GM19324 (cell line): ENCODE results near the gene WDR45B.

Experiments used
- ATAC-seq: cut with Tn5 transposase; IDR thresholded peaks from one replicate; pipeline ENCODE4 v1.9.1; 2021; ENCODE audit warnings: mild to moderate bottlenecking, moderate library complexity; ENCODE audit not compliant: unreplicated experiment, low FRiP score

WDR45B gene

DNA sequence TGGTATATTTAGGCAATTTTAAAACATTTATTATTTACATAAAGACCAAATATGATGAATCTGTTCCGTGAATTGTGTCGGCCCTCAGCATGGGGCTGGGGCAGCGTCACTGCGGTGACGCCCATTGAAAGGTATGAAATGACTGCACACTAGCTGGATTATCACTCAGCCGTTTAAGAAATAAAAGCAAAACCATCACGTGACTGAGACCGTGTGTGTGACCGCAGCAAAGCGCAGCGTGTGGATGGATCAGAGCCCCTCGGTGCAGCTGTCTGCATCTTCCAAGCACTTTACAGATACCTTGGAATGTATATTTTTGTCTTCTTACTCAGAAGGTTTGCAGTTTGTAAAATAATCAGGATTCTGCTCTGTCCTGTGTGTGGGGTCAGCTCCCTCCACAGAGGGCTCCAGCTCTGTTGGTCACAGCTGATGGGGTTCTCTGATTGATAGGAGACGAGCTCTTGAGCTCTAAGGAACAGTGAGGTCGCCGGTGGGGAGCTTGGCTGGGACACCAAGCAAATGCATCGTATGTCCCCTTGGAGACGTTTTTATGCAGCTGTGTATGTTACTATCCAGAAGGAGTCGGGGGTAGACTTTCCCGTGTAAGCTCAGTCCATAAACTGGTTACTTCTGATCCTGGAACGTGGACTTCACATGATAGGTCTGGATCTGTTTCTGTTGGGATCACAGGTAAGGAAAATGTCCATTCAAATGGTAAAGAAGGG lies 45.1 kb downstream of the WDR45B start:
- no peak for ATAC-seq

DNA sequence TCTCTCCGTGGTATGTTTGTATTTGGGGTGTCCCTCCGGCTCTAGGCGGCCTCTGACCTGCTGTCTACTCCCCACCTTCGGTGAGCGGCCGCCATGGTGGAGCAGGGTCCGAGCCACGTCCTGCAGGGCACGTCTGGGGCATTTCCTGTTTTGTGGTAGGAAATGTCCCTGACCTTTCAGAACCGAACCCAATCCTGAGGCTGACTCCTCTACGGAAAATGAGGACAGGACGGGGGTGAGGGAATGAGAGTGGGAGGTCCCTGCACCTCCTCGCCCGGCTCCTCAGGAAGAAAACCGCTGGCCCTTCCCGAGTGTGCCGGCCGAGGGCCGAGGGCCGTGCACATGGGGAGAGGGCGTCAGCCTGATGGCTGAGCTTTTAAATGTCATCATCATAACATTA lies 45.8 kb downstream of the WDR45B start:
- no peak for ATAC-seq

- ATAC-seq = no peak
Measured at GRCh38 chr17:82601447-82602000, 46.7 kb downstream of the WDR45B start.

- no peak for ATAC-seq
Measured at GRCh38 chr17:82600731-82601446, 47.4 kb downstream of the WDR45B start.

DNA sequence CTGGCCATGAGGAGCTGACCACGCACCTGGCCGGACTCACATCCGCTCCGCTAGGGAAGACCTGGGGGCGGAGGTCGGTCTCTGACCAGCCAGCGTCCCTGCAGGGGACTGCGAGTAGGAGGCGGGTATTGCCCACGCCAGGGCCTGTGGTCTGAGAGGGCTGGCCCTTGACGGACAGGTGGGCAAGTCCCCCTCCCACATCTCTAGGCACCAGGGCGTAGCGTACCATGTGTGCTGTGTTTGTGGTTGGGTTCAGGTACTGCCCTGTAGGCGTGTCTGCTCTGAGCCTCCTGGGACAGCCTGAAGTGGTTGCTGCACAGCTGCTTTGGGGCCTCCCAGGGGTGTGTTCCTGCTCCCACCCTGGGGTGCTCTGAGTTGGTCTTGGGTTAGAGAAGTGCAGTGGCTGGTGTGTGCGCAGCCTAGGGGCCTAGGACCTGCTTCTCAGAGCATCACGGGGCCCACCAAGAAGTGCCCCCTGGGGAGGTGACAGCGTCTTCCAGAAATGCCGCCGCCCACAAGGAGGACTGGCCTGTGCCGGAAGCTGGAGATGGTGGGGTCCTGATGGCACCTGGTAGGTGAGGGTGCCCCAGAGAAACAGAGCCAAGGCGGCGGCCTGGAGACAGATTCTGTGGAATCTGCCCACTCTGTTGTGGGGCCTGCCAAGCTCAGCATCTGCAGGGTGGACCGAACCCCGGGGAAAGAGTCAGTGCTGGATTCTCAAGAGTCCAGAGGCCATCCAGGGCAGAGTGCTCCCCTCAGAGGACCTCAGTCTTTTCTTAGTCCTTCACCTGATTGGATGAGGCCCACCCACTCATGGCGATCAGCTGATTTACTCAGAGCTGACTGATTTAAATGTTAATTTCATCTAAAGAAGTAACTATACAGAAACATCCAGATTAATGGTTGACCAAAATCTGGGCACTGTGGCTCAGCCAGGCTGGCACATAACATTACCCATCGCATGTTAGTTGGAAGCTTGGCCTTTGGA lies 48.3 kb downstream of the WDR45B start:
- no peak for ATAC-seq

DNA sequence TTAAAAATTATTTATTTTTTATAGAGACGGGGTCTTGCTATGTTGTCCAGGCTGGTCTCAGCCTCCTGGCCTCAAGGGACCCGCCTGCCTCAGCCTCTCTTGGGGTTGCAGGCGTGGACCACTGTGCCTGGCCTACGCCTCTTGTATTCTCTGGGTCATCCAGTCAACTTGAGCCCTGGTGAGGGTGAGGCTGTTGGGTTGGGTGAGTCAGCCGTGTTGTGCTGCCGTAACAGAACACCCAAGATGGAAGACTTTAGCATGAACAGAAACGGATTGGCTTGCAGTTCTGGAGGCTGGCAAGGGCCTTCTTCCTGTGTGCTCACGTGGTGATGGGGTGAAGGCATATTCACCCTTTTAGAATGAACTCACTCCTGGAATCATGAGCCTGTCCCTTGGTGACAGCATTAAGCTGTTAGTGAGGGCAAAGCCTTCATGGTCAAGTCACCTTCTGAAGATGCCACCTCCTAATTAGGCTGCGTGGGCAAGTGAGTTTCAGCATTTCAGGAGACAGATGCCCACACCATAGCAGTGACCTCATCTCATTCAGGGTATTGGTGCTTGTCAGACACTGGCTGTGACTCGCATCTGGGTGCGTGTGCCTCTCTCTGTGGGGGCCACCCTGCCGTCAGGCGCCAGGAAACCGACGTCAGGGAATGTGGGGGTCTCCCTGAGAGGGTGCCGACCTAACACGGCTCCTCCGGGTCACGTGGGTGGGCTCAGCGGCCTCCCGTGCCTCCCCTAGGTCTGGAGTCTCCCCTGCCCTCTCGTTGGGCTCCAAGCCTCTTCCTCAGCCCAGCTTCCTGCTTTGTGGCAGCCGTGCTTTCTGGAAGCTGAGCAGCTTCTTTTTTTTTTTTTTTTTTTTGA lies 49.8 kb downstream of the WDR45B start:
- ATAC-seq = no peak

GRCh38 chr17:82596837-82597672 lies 51.2 kb downstream of the WDR45B start:
- ATAC-seq = no peak

DNA sequence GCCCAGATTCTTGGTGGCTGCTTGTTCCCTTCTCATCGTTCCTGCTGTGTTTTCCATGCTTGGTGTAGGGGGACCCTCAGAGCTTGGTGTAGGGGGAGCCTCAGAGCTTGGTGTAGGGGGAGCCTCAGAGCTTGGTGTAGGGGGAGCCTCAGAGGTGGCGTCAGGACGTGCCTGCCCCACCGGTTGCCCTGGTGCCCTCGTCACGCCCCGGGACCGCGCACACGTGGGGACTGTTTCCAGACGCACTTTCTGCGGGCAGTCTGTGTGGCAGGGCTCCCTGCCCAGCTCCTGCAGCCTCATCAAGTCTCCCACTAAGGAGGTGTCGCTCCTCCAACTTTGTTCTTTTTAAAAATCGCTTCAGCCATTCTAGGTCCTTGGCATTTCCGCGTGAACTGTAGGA lies 51.9 kb downstream of the WDR45B start:
- no peak for ATAC-seq

GRCh38 chr17:82595893-82596292 lies 52.4 kb downstream of the WDR45B start:
- ATAC-seq = no peak

DNA sequence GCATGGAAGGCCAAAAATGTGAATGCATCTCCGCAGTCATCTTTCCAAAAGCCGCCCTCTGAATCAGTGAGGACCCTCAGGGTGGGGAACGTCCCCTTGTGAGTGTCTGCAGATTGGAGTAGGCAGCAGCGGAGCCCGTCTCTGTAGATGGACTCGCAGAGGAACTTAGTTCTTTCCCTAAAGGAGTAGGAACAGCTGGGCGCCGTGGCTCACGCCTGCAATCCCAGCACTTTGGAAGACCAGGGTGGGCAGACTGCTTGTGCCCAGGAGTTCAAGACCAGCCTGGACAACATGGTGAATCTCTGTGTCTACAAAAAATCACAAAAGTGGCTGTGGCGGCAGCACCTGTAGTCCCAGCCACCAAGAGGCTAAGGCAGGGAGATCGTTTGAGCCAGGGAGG lies 53.7 kb downstream of the WDR45B start:
- no peak for ATAC-seq

DNA sequence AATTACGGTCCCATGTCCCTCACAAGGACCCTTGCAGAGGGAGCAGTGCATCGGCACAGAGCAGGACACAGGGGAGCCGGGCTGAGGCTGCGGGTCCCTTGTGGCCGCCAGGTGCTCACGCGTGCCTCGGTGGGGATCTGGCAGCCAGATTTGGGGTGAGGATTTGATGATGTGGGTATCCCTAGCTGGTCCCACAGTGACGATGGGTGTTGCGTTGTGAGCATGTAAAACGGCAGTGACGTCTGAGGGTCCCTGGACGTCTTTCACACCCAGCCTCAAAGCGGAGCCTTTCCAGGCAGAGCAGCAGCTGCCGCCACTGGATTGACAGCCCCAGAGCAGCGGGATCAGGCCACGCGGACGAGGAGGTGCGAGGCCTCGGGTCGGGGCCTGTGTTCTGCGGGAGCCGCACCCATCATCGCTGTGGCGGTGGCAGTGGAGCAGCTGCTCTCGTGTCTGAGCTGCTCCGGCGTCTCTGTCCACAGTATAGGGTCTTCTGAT lies 54.6 kb downstream of the WDR45B start:
- ATAC-seq = no peak

DNA sequence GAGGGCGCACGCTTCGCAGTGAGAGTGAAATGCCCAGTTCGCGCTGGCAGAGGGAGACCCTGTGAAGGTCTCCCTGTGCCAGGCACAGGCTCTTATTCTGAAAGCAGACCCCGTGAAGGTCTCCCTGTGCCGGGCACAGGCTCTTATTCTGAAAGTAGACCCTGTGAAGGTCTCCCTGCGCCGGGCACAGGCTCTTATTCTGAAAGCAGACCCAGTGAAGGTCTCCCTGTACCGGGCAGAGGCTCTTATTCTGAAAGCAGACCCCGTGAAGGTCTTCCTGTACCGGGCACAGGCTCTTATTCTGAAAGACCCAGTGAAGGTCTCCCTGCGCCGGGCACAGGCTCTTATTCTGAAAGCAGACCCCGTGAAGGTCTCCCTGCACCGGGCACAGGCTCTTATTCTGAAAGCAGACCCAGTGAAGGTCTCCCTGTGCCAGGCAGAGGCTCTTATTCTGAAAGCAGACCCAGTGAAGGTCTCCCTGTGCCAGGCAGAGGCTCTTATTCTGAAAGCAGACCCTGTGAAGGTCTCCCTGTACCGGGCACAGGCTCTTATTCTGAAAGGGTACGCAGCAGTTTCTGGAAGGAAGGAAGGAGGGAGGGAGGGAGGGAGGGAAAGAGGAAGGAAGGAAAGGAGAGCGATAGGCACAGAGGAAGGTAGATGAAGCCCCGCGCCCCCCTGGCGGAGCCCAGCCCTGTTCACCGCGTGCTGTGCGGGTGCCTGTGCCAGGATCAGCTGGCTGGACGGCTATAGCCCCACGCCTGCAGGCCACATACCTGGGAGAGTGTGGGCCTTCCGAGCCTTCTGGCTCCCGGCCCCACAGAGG lies 55.3 kb downstream of the WDR45B start:
- ATAC-seq = no peak

- ATAC-seq = no peak
Measured at GRCh38 chr17:82592289-82592766, 55.9 kb downstream of the WDR45B start.

DNA sequence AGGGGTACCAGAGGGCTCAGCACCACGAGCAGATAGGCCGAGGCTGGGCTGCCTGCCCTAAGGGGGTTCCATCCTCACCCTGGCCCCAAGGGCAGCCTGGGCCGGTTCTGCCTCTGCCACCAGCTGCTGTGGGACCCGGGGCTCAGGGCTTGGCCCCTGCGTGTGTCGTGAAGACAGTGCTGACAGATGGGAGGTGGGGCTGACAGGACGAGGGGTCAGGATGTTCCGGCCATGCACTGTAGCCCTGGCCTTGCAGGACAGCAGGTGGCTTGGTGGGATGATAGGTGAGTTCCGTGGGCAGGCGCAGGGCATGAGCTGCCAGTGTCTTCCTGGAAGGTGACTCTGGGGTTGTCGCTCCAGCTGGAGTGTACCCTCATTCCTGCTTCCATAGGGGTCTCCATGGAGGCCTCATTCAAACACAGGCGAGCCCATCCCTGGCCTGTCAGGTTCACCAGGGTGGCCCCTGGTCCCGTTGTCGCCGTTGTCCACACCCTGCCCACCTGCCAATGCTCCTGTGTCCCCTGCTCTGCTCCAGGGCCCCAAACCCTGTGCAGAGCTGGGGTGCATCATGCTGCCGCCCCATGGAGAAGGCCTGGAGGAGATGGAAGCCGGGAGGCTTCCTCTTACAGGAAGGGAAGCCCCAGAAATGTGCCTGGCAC lies 57.2 kb downstream of the WDR45B start:
- no peak for ATAC-seq

GRCh38 chr17:82590216-82590615 lies 58.0 kb downstream of the WDR45B start:
- ATAC-seq = no peak

DNA sequence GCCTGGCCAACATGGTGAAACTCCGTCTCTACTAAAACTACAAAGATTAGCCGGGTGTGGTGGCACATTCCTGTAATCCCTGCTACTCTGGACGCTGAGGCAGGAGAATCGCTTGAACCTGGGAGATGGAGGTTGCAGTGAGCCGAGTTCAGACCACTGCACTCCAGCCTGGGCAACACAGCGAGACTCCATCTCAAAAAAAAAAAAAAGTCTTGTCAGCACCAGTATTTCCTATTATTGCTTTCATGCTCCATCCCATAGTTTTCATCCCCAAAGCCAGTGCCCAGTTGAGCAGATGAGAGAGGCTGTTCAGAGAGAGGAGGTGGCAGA lies 58.4 kb downstream of the WDR45B start:
- no peak for ATAC-seq
